WTC11 (cell line): ENCODE measurements around the gene GNG11. TPM values are rescaled to one million over a fixed set of nuclear protein-coding genes. Genes with fewer than 3 reads are reported as not detected.

Experiments used
- ATAC-seq: fragments of 200-7000 bp; cut with Tn5 transposase; 2 replicates; pipeline ENCODE4 v1.10.0; 2021; ENCODE audit warnings: mild to moderate bottlenecking, moderate library complexity
- CTCF ChIA-PET: fragments of 300-600 bp; sonication (Branson Sonifier 250); formaldehyde crosslinking; loops from one replicate; lab custom pipeline; 2021; ENCODE audit warnings: antibody characterized with exemption; lab: Charles Lee
- POLR2A ChIA-PET: fragments of 350-600 bp; sonication (Branson Sonifier 250); formaldehyde crosslinking; loops from one replicate; lab custom pipeline; 2021; ENCODE audit warnings: antibody characterized with exemption; lab: Charles Lee
- DNase-seq: peaks from one replicate; pipeline ENCODE4 v3.0.0; 2021; ENCODE audit warnings: low spot score
- H3K27ac Mint-ChIP-seq: 2 replicates; pipeline ENCODE4 v1.8.0; 2021; ENCODE audit warnings: mixed read lengths
- H3K27me3 Mint-ChIP-seq: 2 replicates; pipeline ENCODE4 v1.8.0; 2021; ENCODE audit warnings: low read depth, mild to moderate bottlenecking, moderate library complexity, mixed read lengths
- H3K36me3 Mint-ChIP-seq: 2 replicates; pipeline ENCODE4 v1.8.0; 2021; ENCODE audit warnings: mixed read lengths
- H3K4me1 Mint-ChIP-seq: 2 replicates; pipeline ENCODE4 v1.8.0; 2022; ENCODE audit warnings: mixed read lengths
- H3K4me3 Mint-ChIP-seq: 2 replicates; pipeline ENCODE4 v1.8.0; 2021; ENCODE audit warnings: mild to moderate bottlenecking, moderate library complexity, mixed read lengths
- H3K9me3 Mint-ChIP-seq: 2 replicates; pipeline ENCODE4 v1.8.0; 2021; ENCODE audit warnings: mixed read lengths
- AFF4 ChIP-seq: sonication (generic); formaldehyde crosslinking; IDR thresholded peaks from 2 replicates; pipeline ENCODE4 v1.8.1; 2023; ENCODE audit warnings: mild to moderate bottlenecking, missing genetic modification reagents, borderline replicate concordance
- CREB1 ChIP-seq: sonication (generic); formaldehyde crosslinking; IDR thresholded peaks from 2 replicates; pipeline ENCODE4 v1.8.0; 2023; ENCODE audit warnings: mild to moderate bottlenecking, missing genetic modification reagents
- E2F5 ChIP-seq: sonication (generic); formaldehyde crosslinking; IDR thresholded peaks from 2 replicates; pipeline ENCODE4 v1.8.1; 2022; ENCODE audit warnings: mild to moderate bottlenecking, moderate library complexity, missing genetic modification reagents
- EMX1 ChIP-seq: fragments of 250-450 bp; sonication (Bioruptor Pico); IDR thresholded peaks from 2 replicates; pipeline ENCODE4 v1.8.0; 2021; ENCODE audit warnings: mild to moderate bottlenecking
- ERG ChIP-seq: fragments of 250-450 bp; sonication (Bioruptor Pico); IDR thresholded peaks from 2 replicates; pipeline ENCODE4 v1.8.0; 2021; ENCODE audit warnings: mild to moderate bottlenecking
- JUN ChIP-seq: sonication (generic); formaldehyde crosslinking; IDR thresholded peaks from 2 replicates; pipeline ENCODE4 v1.8.0; 2023; ENCODE audit warnings: mild to moderate bottlenecking, missing genetic modification reagents
- MXD4 ChIP-seq: fragments of 250-450 bp; sonication (Bioruptor Pico); IDR thresholded peaks from 2 replicates; pipeline ENCODE4 v1.8.0; 2021; ENCODE audit warnings: mild to moderate bottlenecking, moderate library complexity, borderline replicate concordance
- NFE2L1 ChIP-seq: sonication (generic); formaldehyde crosslinking; IDR thresholded peaks from 2 replicates; pipeline ENCODE4 v1.8.1; 2023; ENCODE audit warnings: missing genetic modification reagents
- NR3C1 ChIP-seq: sonication (generic); formaldehyde crosslinking; conservative IDR thresholded peaks from 2 replicates; pipeline ENCODE4 v1.8.1; 2023; ENCODE audit warnings: low read depth, mild to moderate bottlenecking, missing genetic modification reagents
- OVOL2 ChIP-seq: fragments of 250-450 bp; sonication (Bioruptor Pico); IDR thresholded peaks from 2 replicates; pipeline ENCODE4 v1.9.0; 2021; ENCODE audit warnings: mild to moderate bottlenecking, borderline replicate concordance
- SMAD3 ChIP-seq: sonication (generic); formaldehyde crosslinking; IDR thresholded peaks from 2 replicates; pipeline ENCODE4 v1.8.0; 2022; ENCODE audit warnings: missing genetic modification reagents, mild to moderate bottlenecking, borderline replicate concordance
- SMAD4 ChIP-seq: sonication (generic); formaldehyde crosslinking; IDR thresholded peaks from 2 replicates; pipeline ENCODE4 v1.8.0; 2022; ENCODE audit warnings: mild to moderate bottlenecking, missing genetic modification reagents
- TCF7 ChIP-seq: sonication (generic); formaldehyde crosslinking; IDR thresholded peaks from 2 replicates; pipeline ENCODE4 v1.8.0; 2022; ENCODE audit warnings: mild to moderate bottlenecking, low read depth, missing genetic modification reagents, moderate library complexity
- TP53 ChIP-seq: sonication (generic); formaldehyde crosslinking; IDR thresholded peaks from 2 replicates; pipeline ENCODE4 v1.8.1; 2023; ENCODE audit warnings: mild to moderate bottlenecking, missing genetic modification reagents
- ZNF671 ChIP-seq: fragments of 250-450 bp; sonication (Bioruptor Pico); IDR thresholded peaks from 2 replicates; pipeline ENCODE4 v1.8.0; 2021; ENCODE audit warnings: mild to moderate bottlenecking
- total RNA-seq: library from RNA; stranded (reverse); gene quantifications from 3 replicates; pipeline ENCODE4 v1.2.3, GENCODE V29; 2021
- TF ChIP-seq, protein P1 (sequence below): sonication (generic); formaldehyde crosslinking; IDR thresholded peaks from 2 replicates; pipeline ENCODE4 v1.8.1; 2023; ENCODE audit warnings: mild to moderate bottlenecking, missing genetic modification reagents, moderate library complexity
- TF ChIP-seq, protein P2 (sequence below): sonication (generic); formaldehyde crosslinking; IDR thresholded peaks from 2 replicates; pipeline ENCODE4 v1.8.1; 2023; ENCODE audit warnings: mild to moderate bottlenecking, missing genetic modification reagents, moderate library complexity
- TF ChIP-seq, protein P3 (sequence below): sonication (generic); formaldehyde crosslinking; IDR thresholded peaks from 2 replicates; pipeline ENCODE4 v1.8.0; 2023; ENCODE audit warnings: mild to moderate bottlenecking, missing genetic modification reagents
- TF ChIP-seq, protein P4 (sequence below): sonication (generic); formaldehyde crosslinking; IDR thresholded peaks from 2 replicates; pipeline ENCODE4 v1.8.1; 2022; ENCODE audit warnings: missing genetic modification reagents, borderline replicate concordance

GNG11 gene
- total RNA-seq, 1 experiment from 2014 or later: 1.7 TPM

GRCh38 chr7:93949423-93949822 lies 27.9 kb downstream of the GNG11 start:
- H3K36me3 Mint-ChIP-seq: no peaks in the 10 kb centered on the region
- peaks cover 7% of the 10 kb centered on the region; the same call in 1 of the 2 replicates for H3K4me1 Mint-ChIP-seq
- CTCF ChIA-PET: interaction anchor here (0.7 kb wide), 1 partner anchor 27 kb away, joined by 3 read pairs; no protein-coding TSS in a partner anchor
- H3K4me3 Mint-ChIP-seq: no peak overlapping the region
- TF ChIP-seq, protein P1, sequence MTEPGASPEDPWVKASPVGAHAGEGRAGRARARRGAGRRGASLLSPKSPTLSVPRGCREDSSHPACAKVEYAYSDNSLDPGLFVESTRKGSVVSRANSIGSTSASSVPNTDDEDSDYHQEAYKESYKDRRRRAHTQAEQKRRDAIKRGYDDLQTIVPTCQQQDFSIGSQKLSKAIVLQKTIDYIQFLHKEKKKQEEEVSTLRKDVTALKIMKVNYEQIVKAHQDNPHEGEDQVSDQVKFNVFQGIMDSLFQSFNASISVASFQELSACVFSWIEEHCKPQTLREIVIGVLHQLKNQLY (CRISPR knock-in tag): no peak
- TF ChIP-seq, protein P2, sequence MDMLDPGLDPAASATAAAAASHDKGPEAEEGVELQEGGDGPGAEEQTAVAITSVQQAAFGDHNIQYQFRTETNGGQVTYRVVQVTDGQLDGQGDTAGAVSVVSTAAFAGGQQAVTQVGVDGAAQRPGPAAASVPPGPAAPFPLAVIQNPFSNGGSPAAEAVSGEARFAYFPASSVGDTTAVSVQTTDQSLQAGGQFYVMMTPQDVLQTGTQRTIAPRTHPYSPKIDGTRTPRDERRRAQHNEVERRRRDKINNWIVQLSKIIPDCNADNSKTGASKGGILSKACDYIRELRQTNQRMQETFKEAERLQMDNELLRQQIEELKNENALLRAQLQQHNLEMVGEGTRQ (CRISPR knock-in tag): no peak
- TF ChIP-seq AFF4 (CRISPR knock-in tag) (no peak), SMAD4 (CRISPR knock-in tag) (no peak), NR3C1 (CRISPR knock-in tag) (no peak), TP53 (CRISPR knock-in tag) (no peak), TCF7 (CRISPR knock-in tag) (no peak), JUN (no peak), EMX1 (CRISPR knock-in tag) (no peak), MXD4 (CRISPR knock-in tag) (no peak), CREB1 (CRISPR knock-in tag) (no peak), ZNF671 (CRISPR knock-in tag) (no peak), ERG (CRISPR knock-in tag) (no peak), SMAD3 (CRISPR knock-in tag) (no peak), E2F5 (CRISPR knock-in tag) (no peak), NFE2L1 (CRISPR knock-in tag) (no peak), OVOL2 (CRISPR knock-in tag) (no peak)
- TF ChIP-seq, protein P3, sequence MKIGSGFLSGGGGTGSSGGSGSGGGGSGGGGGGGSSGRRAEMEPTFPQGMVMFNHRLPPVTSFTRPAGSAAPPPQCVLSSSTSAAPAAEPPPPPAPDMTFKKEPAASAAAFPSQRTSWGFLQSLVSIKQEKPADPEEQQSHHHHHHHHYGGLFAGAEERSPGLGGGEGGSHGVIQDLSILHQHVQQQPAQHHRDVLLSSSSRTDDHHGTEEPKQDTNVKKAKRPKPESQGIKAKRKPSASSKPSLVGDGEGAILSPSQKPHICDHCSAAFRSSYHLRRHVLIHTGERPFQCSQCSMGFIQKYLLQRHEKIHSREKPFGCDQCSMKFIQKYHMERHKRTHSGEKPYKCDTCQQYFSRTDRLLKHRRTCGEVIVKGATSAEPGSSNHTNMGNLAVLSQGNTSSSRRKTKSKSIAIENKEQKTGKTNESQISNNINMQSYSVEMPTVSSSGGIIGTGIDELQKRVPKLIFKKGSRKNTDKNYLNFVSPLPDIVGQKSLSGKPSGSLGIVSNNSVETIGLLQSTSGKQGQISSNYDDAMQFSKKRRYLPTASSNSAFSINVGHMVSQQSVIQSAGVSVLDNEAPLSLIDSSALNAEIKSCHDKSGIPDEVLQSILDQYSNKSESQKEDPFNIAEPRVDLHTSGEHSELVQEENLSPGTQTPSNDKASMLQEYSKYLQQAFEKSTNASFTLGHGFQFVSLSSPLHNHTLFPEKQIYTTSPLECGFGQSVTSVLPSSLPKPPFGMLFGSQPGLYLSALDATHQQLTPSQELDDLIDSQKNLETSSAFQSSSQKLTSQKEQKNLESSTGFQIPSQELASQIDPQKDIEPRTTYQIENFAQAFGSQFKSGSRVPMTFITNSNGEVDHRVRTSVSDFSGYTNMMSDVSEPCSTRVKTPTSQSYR (CRISPR knock-in tag): no peak
- TF ChIP-seq, protein P4, sequence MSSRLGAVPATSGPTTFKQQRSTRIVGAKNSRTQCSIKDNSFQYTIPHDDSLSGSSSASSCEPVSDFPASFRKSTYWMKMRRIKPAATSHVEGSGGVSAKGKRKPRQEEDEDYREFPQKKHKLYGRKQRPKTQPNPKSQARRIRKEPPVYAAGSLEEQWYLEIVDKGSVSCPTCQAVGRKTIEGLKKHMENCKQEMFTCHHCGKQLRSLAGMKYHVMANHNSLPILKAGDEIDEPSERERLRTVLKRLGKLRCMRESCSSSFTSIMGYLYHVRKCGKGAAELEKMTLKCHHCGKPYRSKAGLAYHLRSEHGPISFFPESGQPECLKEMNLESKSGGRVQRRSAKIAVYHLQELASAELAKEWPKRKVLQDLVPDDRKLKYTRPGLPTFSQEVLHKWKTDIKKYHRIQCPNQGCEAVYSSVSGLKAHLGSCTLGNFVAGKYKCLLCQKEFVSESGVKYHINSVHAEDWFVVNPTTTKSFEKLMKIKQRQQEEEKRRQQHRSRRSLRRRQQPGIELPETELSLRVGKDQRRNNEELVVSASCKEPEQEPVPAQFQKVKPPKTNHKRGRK (CRISPR knock-in tag): no peak
- H3K27ac Mint-ChIP-seq: no peak overlapping the region
- POLR2A ChIA-PET: no interaction called here
- no peak for DNase-seq
- no peaks in the 10 kb centered on the region for H3K27me3 Mint-ChIP-seq
- no peak for ATAC-seq
- H3K9me3 Mint-ChIP-seq: no peaks in the 10 kb centered on the region
